Transverse colon (tissue), 4 donors: Measurements from ENCODE around the gene HAND2. TPM values are rescaled to one million over a fixed set of nuclear protein-coding genes. Genes with fewer than 3 reads are reported as not detected.

ENCODE experiments used
- DNase-seq: peaks from one replicate; pipeline ENCODE4 v3.0.0-alpha.2; 2019
- H3K27ac ChIP-seq, 4 donors: fragments of 200-600 bp; sonication (generic); 2 replicates each; pipeline ENCODE4 v1.5.1; 2016 to 2018; ENCODE audit warnings: inconsistent platforms in 4 of 4
- H3K27me3 ChIP-seq: fragments of 200-600 bp; sonication (generic); 2 replicates; pipeline ENCODE4 v1.5.1; 2017; ENCODE audit warnings: inconsistent platforms
- H3K36me3 ChIP-seq, 4 donors: fragments of 200-600 bp; sonication (generic); 2 replicates each; pipeline ENCODE4 v1.5.1; 2017 to 2019; ENCODE audit warnings: inconsistent platforms in 4 of 4
- H3K4me1 ChIP-seq, 4 donors: fragments of 200-600 bp; sonication (generic); 2 replicates each; pipeline ENCODE4 v1.5.1; 2017 to 2020; ENCODE audit warnings: inconsistent platforms in 4 of 4
- H3K4me3 ChIP-seq, 4 donors: fragments of 200-600 bp; sonication (generic); 1 replicate in 1 of 4; 2 replicates in 3 of 4; pipeline versions ENCODE4 v1.5.1 to v1.6.1; 2017 to 2019; ENCODE audit warnings: inconsistent platforms in 4 of 4
- H3K9me3 ChIP-seq, 2 donors: fragments of 200-600 bp; sonication (generic); 2 replicates each; pipeline ENCODE4 v1.5.1; 2017 to 2019; ENCODE audit warnings: inconsistent platforms in 2 of 2
- CTCF ChIP-seq, 5 experiments: fragments of 200-600 bp in 3 of 5; fragments of 450-650 bp in 2 of 5; sonication (generic) in 3 of 5; IDR thresholded peaks; 1 replicate in 2 of 5; 2 replicates in 3 of 5; pipeline ENCODE4 v1.5.1; 2016 to 2017; ENCODE audit warnings: antibody characterized with exemption in 5 of 5, inconsistent platforms in 3 of 5, mild to moderate bottlenecking in 2 of 5, moderate library complexity in 1 of 5
- EP300 ChIP-seq: sonication (generic); formaldehyde crosslinking; IDR thresholded peaks from one replicate; pipeline ENCODE4 v1.6.1; 2017; ENCODE audit warnings: antibody characterized with exemption, low read depth
- POLR2A ChIP-seq: fragments of 450-650 bp; IDR thresholded peaks from one replicate; pipeline ENCODE4 v1.6.1; 2016; ENCODE audit warnings: antibody characterized with exemption, mild to moderate bottlenecking, moderate library complexity
- POLR2AphosphoS5 ChIP-seq, 3 donors: sonication (generic); formaldehyde crosslinking; IDR thresholded peaks; one replicate each; pipeline ENCODE4 v1.6.1; 2016; ENCODE audit warnings: antibody characterized with exemption in 3 of 3
- WGBS, 2 donors: methylation state at CpG; one replicate each; pipeline ENCODE4 v1.1.5; 2018; ENCODE audit warnings: low coverage in 1 of 2; 5-methylcytosine and 5-hydroxymethylcytosine counted together
- in situ Hi-C, 4 donors: fragments of 200-750 bp; cut with MboI; loops; one replicate each; pipeline versions ENCODE4 v1.15.0 to v1.15.1; 2017; ENCODE audit warnings: low sequenced_read_pairs in 3 of 4, low pct_ligation_motif_present in 1 of 4, low pct_unique_long_range_greater_than_20kb in 1 of 4
- intact Hi-C: fragments of 100-400 bp; cut with DNase I; formaldehyde crosslinking; loops from one replicate; pipeline ENCODE4 v1.15.1; 2023; ENCODE audit warnings: low total_unique reads
- total RNA-seq, 4 donors: library from RNA; depleted of rRNA; stranded (reverse); fragments of >200 nt; gene quantifications; one replicate each; pipeline ENCODE4 v1.1.0, GENCODE V29; 2016

Gene HAND2
- total RNA-seq, 4 donors from 2014 or later = 24.6 to 87.6 (median 40.9) TPM

DNA sequence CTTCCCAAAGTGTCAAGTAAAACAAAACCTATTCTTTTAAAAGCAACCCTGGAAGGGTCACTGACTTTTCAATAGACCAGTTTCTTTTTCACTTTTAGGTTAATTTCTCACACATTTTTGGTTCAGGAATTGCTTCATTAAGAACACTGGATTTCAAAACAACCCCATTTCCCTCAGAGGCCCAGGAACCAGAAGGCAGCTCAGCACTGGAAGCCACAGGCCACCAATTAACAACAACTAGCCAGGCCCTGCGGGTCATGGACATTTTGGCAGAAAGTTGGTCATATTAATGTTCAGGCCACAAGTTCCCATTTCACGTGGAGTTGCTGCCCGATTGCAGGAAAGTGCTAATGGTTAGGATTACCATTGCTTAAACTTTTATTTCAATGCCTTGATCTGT, 39.8 kb downstream of the HAND2 start:
- in situ Hi-C loops (loop anchor here in 3 of 4 donors (10.0 kb wide), 2 partner anchors 65 to 165 kb away; no protein-coding TSS in a partner anchor), intact Hi-C loops (no loop called here)
- Histone ChIP-seq H3K4me3 (no peak overlapping the region), H3K27me3 (peaks cover 9% of the 10 kb centered on the region), H3K36me3 (no peaks in the 10 kb centered on the region), H3K9me3 (no peaks in the 10 kb centered on the region), H3K27ac (peak overlapping the region in 1 of 4 donors; percentile 1), H3K4me1 (peaks cover 0 to 27% (median 5%) of the 10 kb centered on the region in 4 donors)
- TF ChIP-seq EP300 (no peak), POLR2AphosphoS5 (IDR thresholded peaks at IDR 0.05) (no peak), POLR2A (no peak), CTCF (IDR thresholded peaks at IDR 0.05) (no peak)
- 70 to 100% methylated on average over 1 to 3 of the region's 3 CpGs for WGBS, 2 donors
- DNase-seq = no peak

GRCh38 chr4:173489514-173489913, 40.5 kb downstream of the HAND2 start:
- DNase-seq = no peak
- TF ChIP-seq EP300 = no peak
- no peak for TF ChIP-seq CTCF (IDR thresholded peaks at IDR 0.05)
- no peak for TF ChIP-seq POLR2A
- no peak for TF ChIP-seq POLR2AphosphoS5 (IDR thresholded peaks at IDR 0.05)
- Histone ChIP-seq H3K4me3 (no peak overlapping the region), H3K36me3 (no peaks in the 10 kb centered on the region), H3K27ac (peak overlapping the region in 1 of 4 donors; percentile 1), H3K4me1 (peaks cover 0 to 25% (median 4%) of the 10 kb centered on the region in 4 donors), H3K9me3 (no peaks in the 10 kb centered on the region), H3K27me3 (peaks cover 2% of the 10 kb centered on the region)
- in situ Hi-C loops (no loop called here), intact Hi-C loops (no loop called here)

DNA sequence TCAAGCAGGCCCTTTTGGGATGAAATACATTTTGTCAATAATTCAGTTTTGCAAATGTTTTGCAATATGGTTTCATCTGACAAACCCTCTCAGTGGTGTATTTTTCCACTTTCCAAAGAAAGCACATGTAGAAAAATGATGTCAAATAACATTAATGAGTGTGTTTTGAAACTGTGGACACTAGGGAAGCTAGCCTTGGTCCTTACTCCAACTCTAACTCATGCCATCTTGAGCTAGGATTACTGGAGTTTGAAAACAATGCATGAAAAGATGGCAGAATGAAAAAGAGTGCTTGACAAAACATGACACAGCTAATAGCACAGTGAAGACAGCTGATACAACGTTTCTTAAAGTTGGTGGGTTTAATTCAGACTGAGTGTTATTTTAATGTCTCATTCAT, 41.4 kb downstream of the HAND2 start:
- Histone ChIP-seq H3K9me3 (no peaks in the 10 kb centered on the region), H3K4me1 (peaks cover 0 to 19% (median under 1%) of the 10 kb centered on the region in 4 donors), H3K36me3 (no peaks in the 10 kb centered on the region), H3K4me3 (no peak overlapping the region), H3K27me3 (no peaks in the 10 kb centered on the region), H3K27ac (no peak overlapping the region)
- in situ Hi-C loops (no loop called here), intact Hi-C loops (no loop called here)
- DNase-seq = no peak
- TF ChIP-seq POLR2A (no peak), POLR2AphosphoS5 (IDR thresholded peaks at IDR 0.05) (no peak), EP300 (no peak), CTCF (IDR thresholded peaks at IDR 0.05) (no peak)
- WGBS, 2 donors = 29 to 58% methylated on average over 1 of the region's 1 CpG

DNA sequence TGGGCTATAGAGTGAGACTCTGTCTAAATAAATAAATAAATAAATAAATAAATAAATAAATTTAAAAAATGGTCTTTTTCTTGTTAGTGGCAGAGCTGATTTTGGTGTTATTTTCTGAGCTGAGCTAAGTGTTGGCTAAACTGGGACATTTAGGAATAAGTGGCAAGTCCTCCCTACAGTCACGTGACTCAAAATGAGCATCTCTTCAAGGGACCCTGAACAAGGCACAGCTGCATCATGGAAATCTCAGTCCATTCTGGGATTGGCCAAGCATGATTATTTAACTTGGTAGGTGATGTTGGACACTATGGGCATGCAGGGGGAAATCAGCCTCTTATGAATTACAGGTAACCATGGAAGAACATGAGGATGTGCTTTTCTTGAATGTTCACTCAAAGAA, 42.0 kb downstream of the HAND2 start:
- Histone ChIP-seq H3K27ac (no peak overlapping the region), H3K9me3 (no peaks in the 10 kb centered on the region), H3K4me3 (no peak overlapping the region), H3K27me3 (no peaks in the 10 kb centered on the region), H3K36me3 (no peaks in the 10 kb centered on the region), H3K4me1 (peaks cover 0 to 19% (median 0%) of the 10 kb centered on the region in 4 donors)
- 90 to 93% methylated on average over 1 of the region's 1 CpG for WGBS, 2 donors
- no peak for DNase-seq
- in situ Hi-C loops = no loop called here
- TF ChIP-seq POLR2A (no peak), EP300 (no peak), POLR2AphosphoS5 (IDR thresholded peaks at IDR 0.05) (no peak), CTCF (IDR thresholded peaks at IDR 0.05) (no peak)
- intact Hi-C loops = no loop called here
